Uterus (tissue), 2 donors: Measurements from ENCODE around the gene STAB2.

Experiments
- POLR2A ChIP-seq, 2 donors: fragments of 450-650 bp; IDR thresholded peaks; one replicate each; pipeline ENCODE4 v1.6.1; 2016; ENCODE audit warnings: antibody characterized with exemption in 2 of 2, mild to moderate bottlenecking in 1 of 2, moderate library complexity in 1 of 2
- TF ChIP-seq, protein P1 (sequence below), 4 experiments: fragments of 200-600 bp in 2 of 4; fragments of 450-650 bp in 2 of 4; sonication (generic) in 2 of 4; IDR thresholded peaks; one replicate each; pipeline ENCODE4 v1.5.1; 2016 to 2019; ENCODE audit warnings: antibody characterized with exemption in 4 of 4, mild to moderate bottlenecking in 2 of 4, moderate library complexity in 1 of 4

DNA sequence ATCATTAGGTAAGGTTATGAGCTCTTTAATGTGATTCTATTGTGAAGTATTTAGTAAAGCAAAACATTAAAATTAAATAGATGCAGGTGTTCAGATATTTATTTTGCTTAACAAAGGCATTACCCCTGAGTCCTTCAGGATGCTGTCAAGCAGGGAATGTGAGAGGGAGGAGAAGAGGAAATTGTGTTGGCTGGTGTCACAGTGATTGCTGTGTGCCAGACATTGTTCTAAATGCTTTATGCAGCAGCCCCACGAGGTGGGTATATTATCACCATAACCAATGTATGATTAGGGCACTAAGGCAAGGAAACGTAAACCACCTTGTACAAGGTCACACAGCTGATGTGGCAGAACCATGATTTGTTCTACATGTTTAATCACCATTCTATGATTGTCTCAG is 80.1 kb downstream of the STAB2 start:
- TF ChIP-seq, protein P1, sequence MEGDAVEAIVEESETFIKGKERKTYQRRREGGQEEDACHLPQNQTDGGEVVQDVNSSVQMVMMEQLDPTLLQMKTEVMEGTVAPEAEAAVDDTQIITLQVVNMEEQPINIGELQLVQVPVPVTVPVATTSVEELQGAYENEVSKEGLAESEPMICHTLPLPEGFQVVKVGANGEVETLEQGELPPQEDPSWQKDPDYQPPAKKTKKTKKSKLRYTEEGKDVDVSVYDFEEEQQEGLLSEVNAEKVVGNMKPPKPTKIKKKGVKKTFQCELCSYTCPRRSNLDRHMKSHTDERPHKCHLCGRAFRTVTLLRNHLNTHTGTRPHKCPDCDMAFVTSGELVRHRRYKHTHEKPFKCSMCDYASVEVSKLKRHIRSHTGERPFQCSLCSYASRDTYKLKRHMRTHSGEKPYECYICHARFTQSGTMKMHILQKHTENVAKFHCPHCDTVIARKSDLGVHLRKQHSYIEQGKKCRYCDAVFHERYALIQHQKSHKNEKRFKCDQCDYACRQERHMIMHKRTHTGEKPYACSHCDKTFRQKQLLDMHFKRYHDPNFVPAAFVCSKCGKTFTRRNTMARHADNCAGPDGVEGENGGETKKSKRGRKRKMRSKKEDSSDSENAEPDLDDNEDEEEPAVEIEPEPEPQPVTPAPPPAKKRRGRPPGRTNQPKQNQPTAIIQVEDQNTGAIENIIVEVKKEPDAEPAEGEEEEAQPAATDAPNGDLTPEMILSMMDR (IDR thresholded peaks at IDR 0.05) = no peak
- TF ChIP-seq POLR2A (IDR thresholded peaks at IDR 0.05) = no peak
